ENCODE data around the gene SIRT4.

GRCh38 chr12:120286768-120287490 lies 15.2 kb upstream of the SIRT4 start:
- TF ChIP-seq EZH2phosphoT487 (IDR thresholded peaks at IDR 0.05; ENCODE audit: borderline replicate concordance, low read length), result no peak
- no peak for TF ChIP-seq CTCF (IDR thresholded peaks at IDR 0.05; ENCODE audit: low read depth, low read length, poor library complexity, severe bottlenecking)
